Endodermal cell (in vitro differentiated cells): Measurements from ENCODE around the gene SLC25A39. TPM values are rescaled to one million over a fixed set of nuclear protein-coding genes. Genes with fewer than 3 reads are reported as not detected.

Experiments
- DNase-seq: peaks from one replicate; pipeline ENCODE4 v3.0.0-alpha.2; 2017
- H3K27ac ChIP-seq: 2 replicates; pipeline ENCODE4 v1.5.1; 2013; ENCODE audit warnings: mild to moderate bottlenecking, low read depth, low read length, moderate library complexity
- H3K27me3 ChIP-seq: 2 replicates; pipeline ENCODE4 v1.6.1; 2013; ENCODE audit warnings: mild to moderate bottlenecking, low read length, moderate library complexity; ENCODE audit not compliant: insufficient read depth, control insufficient read depth, poor library complexity, severe bottlenecking
- H3K36me3 ChIP-seq: 2 replicates; pipeline ENCODE4 v1.7.0; 2013; ENCODE audit warnings: mild to moderate bottlenecking, low read length, moderate library complexity; ENCODE audit not compliant: control insufficient read depth, insufficient read depth
- H3K4me1 ChIP-seq: one replicate; pipeline ENCODE4 v1.7.0; 2013; ENCODE audit warnings: low read length; ENCODE audit not compliant: control insufficient read depth, insufficient read depth
- H3K4me3 ChIP-seq: 2 replicates; pipeline ENCODE4 v1.5.1; 2013; ENCODE audit warnings: mild to moderate bottlenecking, low read length, moderate library complexity
- H3K9ac ChIP-seq: 2 replicates; pipeline ENCODE4 v1.6.1; 2013; ENCODE audit warnings: mild to moderate bottlenecking, low read length, moderate library complexity; ENCODE audit not compliant: poor library complexity, severe bottlenecking; ENCODE audit errors: extremely low read depth
- H3K9me3 ChIP-seq: 2 replicates; pipeline ENCODE4 v1.6.1; 2013; ENCODE audit warnings: mild to moderate bottlenecking, low read length, moderate library complexity; ENCODE audit not compliant: control insufficient read depth
- H3K27ac Mint-ChIP-seq: 2 replicates; pipeline ENCODE4 v1.8.0; 2020; ENCODE audit warnings: mixed read lengths
- H3K27me3 Mint-ChIP-seq: 2 replicates; pipeline ENCODE4 v1.8.0; 2021; ENCODE audit warnings: mild to moderate bottlenecking, mixed read lengths; ENCODE audit not compliant: insufficient read depth
- H3K36me3 Mint-ChIP-seq: 2 replicates; pipeline ENCODE4 v1.8.0; 2020; ENCODE audit warnings: low read depth, mixed read lengths
- H3K4me1 Mint-ChIP-seq: 2 replicates; pipeline ENCODE4 v1.8.0; 2020; ENCODE audit warnings: mixed read lengths
- H3K4me3 Mint-ChIP-seq: 2 replicates; pipeline ENCODE4 v1.8.0; 2020; ENCODE audit warnings: mild to moderate bottlenecking, moderate library complexity, mixed read lengths
- H3K9me3 Mint-ChIP-seq: 2 replicates; pipeline ENCODE4 v1.8.0; 2020; ENCODE audit warnings: mild to moderate bottlenecking, mixed read lengths
- WGBS, 2 experiments: methylation state at CpG; one replicate each; pipeline versions ENCODE4 v1.1.5 to v1.1.7; 2013; ENCODE audit warnings: missing lambda C conversion rate in 2 of 2, mixed read lengths in 1 of 2; ENCODE audit not compliant: insufficient coverage in 1 of 2, insufficient read length in 1 of 2; 5-methylcytosine and 5-hydroxymethylcytosine counted together
- total RNA-seq, 2 donors: library from RNA; stranded (reverse); fragmentation: NEBNext Ultra II Directional in 1 of 2; extraction: Animal tissue kit (Norgen Biotek cat#: 25700) in 1 of 2; gene quantifications; 2 replicates in 1 of 2; 3 replicates in 1 of 2; pipeline ENCODE4 v1.2.1, GENCODE V29; 2021
- TF ChIP-seq, protein P1 (sequence below): fragments of 200-600 bp; sonication (generic); conservative IDR thresholded peaks from 2 replicates; pipeline ENCODE4 v1.5.0; 2021; ENCODE audit warnings: antibody characterized with exemption, mild to moderate bottlenecking

Gene SLC25A39
- total RNA-seq, 2 donors from 2014 or later: 191 to 201 TPM

- no peak overlapping the region for H3K4me3 ChIP-seq
- H3K9ac ChIP-seq: no peak overlapping the region
- DNase-seq: no peak
- no peaks in the 10 kb centered on the region for H3K9me3 Mint-ChIP-seq
- 94% methylated on average over 2 to 7 of the region's 7 CpGs for WGBS, 2 experiments
- no peak overlapping the region for H3K4me3 Mint-ChIP-seq
- no peaks in the 10 kb centered on the region for H3K9me3 ChIP-seq
- H3K36me3 Mint-ChIP-seq: peaks cover 1% of the 10 kb centered on the region
- H3K27ac Mint-ChIP-seq: no peak overlapping the region
- H3K4me1 Mint-ChIP-seq: no peaks in the 10 kb centered on the region
- H3K4me1 ChIP-seq: no peaks in the 10 kb centered on the region
- H3K27ac ChIP-seq: no peak overlapping the region
- TF ChIP-seq, protein P1, sequence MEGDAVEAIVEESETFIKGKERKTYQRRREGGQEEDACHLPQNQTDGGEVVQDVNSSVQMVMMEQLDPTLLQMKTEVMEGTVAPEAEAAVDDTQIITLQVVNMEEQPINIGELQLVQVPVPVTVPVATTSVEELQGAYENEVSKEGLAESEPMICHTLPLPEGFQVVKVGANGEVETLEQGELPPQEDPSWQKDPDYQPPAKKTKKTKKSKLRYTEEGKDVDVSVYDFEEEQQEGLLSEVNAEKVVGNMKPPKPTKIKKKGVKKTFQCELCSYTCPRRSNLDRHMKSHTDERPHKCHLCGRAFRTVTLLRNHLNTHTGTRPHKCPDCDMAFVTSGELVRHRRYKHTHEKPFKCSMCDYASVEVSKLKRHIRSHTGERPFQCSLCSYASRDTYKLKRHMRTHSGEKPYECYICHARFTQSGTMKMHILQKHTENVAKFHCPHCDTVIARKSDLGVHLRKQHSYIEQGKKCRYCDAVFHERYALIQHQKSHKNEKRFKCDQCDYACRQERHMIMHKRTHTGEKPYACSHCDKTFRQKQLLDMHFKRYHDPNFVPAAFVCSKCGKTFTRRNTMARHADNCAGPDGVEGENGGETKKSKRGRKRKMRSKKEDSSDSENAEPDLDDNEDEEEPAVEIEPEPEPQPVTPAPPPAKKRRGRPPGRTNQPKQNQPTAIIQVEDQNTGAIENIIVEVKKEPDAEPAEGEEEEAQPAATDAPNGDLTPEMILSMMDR: no peak
- no peaks in the 10 kb centered on the region for H3K36me3 ChIP-seq
- no peaks in the 10 kb centered on the region for H3K27me3 Mint-ChIP-seq
- no peaks in the 10 kb centered on the region for H3K27me3 ChIP-seq
These were observed 3.3 kb upstream of the SLC25A39 start for GRCh38 chr17:44327715-44328449.

DNA sequence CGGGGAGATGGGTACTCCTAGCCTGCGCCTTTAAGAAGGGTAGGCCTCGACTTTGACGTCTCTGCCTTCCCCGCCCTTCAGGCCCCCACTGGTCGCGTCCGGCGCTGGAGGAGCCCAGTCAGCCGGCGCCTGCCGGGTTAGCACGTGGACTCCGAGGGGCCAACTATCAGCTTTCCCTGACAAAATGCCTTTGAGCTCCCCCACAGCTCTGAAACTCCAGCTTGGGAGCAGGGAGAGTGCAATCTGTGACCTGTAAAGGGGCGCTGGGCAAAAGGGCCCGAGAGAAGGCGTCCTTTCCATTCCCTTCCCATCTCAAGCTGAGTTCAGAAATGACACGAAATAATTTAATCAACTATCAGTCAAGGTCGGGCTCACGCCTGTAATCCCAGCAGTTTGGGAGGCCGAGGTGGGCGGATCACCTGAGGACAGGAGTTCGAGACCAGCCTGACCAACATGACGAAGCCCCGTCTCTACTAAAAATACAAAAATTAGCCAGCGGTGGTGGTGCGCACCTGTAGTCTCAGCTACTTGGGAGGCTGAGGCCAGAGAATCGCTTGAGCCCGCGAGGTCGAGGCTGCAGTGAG is 2.3 kb upstream of the SLC25A39 start:
- H3K4me1 Mint-ChIP-seq: no peaks in the 10 kb centered on the region
- Histone ChIP-seq H3K9ac (no peak overlapping the region), H3K9me3 (no peaks in the 10 kb centered on the region), H3K27ac (no peak overlapping the region), H3K36me3 (peaks cover 5% of the 10 kb centered on the region), H3K27me3 (no peaks in the 10 kb centered on the region), H3K4me1 (no peaks in the 10 kb centered on the region), H3K4me3 (no peak overlapping the region)
- TF ChIP-seq, protein P1: no peak
- peak; percentile 100 for DNase-seq
- H3K27ac Mint-ChIP-seq: no peak overlapping the region
- WGBS, 2 experiments: 41 to 45% methylated on average over 21 to 31 of the region's 31 CpGs
- H3K4me3 Mint-ChIP-seq: no peak overlapping the region
- H3K36me3 Mint-ChIP-seq: peaks cover 9% of the 10 kb centered on the region
- H3K9me3 Mint-ChIP-seq: no peaks in the 10 kb centered on the region
- H3K27me3 Mint-ChIP-seq: no peaks in the 10 kb centered on the region

GRCh38 chr17:44324092-44324570 is 492 bp downstream of the SLC25A39 start:
- no peaks in the 10 kb centered on the region for H3K9me3 ChIP-seq
- peak overlapping the region; percentile 63 for H3K9ac ChIP-seq
- H3K36me3 ChIP-seq: peaks cover 29% of the 10 kb centered on the region
- TF ChIP-seq, protein P1: no peak
- peak overlapping the region; percentile 91 for H3K4me3 ChIP-seq
- peaks cover 24% of the 10 kb centered on the region for H3K36me3 Mint-ChIP-seq
- no peaks in the 10 kb centered on the region for H3K9me3 Mint-ChIP-seq
- H3K27me3 ChIP-seq: no peaks in the 10 kb centered on the region
- no peak overlapping the region for H3K27ac ChIP-seq
- H3K4me3 Mint-ChIP-seq: peak overlapping the region; percentile 78
- H3K4me1 ChIP-seq: no peaks in the 10 kb centered on the region
- H3K27me3 Mint-ChIP-seq: no peaks in the 10 kb centered on the region
- H3K4me1 Mint-ChIP-seq: no peaks in the 10 kb centered on the region
- WGBS, 2 experiments: 2 to 3% methylated on average over 28 to 38 of the region's 38 CpGs
- peak overlapping the region; percentile 55 for H3K27ac Mint-ChIP-seq
- DNase-seq: no peak
